SW 1271 (cell line): ENCODE measurements around the gene ZC2HC1C.
A peak's percentile ranks its signal among the peaks of the same experiment; 100 is the strongest.
"Not testable (repeated sequence)": the region's sequence is repeated elsewhere in the genome, so short reads cannot be mapped to it uniquely, and the experiment has no call there.

ENCODE experiments used
- DNase-seq, 2 experiments: peaks; one replicate each; lab custom pipeline; 2025; lab: John Stamatoyannopoulos, UW

The ZC2HC1C gene

DNA sequence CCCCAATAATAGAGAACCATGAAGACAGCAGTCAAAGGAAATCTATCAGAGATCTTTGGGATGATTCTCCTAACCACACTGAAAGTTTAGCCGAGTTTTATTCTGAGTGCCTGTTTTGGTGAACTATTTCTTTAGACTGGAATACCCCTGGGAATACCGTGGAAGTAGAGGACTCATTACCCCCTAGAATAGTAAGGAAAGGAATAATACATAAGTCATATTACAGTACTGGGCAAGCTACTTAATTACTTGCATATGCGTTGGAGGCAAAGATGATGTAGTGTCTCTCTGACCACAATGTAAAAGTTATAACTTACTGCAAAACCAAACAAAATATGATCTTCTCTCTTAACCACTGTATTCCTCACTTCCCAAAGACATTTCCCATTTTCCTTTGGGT lies 25.5 kb downstream of the ZC2HC1C start:
- no peak for DNase-seq

DNA sequence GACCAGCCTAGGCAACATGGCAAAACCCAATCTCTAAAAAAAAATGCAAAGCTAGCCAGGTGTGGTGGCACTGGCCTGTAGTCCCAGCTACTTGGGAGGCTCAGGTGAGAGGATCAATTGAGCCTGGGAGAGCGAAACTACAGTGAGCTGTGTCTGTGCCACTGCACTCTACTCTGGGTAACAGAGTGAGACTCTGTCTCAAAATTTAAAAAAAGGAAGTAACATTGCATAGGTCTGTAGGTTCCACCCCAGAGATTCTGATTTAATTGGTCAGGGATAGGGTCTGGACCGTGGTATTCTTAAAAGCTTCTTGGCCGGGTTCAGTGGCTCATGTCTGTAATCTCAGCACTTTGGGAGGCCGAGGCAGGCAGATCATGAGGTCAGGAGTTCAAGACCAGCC lies 26.2 kb downstream of the ZC2HC1C start:
- no peak for DNase-seq

DNA sequence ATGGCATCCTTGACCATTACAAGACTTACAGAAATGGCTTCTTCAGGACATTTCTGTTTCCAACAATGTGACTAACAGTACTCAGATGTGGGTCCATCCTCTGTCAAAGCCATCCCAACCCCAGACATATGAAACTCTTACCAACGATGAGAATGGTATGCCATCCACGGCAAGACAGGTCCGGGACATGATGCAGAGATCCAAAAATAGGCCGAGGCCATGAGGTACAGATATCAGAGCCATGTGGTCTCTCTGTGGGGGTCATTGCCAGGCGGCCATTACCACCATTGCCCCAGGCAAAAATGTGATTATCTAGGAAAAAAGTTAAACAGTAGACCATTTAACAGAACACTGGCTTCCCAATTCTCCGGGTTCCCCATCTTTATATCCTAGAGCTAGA lies 27.5 kb downstream of the ZC2HC1C start:
- no peak for DNase-seq

DNA sequence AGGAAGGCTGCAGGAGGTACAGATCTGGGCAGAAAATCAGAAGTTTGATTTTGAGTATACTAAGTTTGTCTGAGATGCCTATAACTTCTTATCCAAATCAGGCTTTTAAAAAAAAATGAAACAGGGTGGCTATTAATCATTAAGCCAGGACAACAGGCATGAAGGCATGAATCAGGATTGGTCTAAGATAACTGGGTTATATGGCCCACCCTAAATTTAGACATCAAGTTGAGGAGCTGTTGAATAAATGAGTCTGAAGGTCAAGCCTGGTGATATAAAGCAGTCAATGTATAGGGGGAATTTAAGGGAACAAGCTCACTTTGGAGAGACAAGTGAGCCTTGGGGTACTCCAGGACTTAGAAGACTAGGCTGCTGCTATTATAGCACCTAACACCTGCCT lies 28.8 kb downstream of the ZC2HC1C start:
- no peak for DNase-seq

DNA sequence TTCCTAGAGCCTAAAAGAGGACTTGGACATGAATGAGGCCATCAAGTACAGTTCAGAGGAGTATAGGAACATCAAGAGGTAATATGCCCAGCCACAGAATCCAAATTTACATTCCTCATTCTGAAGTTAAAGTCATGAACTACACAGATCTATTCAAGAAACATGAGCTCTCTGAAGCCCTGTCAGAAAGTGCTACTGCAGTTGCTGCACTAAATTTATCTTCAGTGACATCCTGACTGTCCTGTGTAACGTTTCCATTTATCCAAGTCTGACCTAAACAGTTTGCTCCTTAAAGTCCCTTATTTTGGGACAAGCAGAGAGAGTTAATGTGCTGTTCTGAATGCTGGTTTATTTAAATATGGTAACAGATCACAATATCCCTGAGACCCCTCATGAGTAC lies 29.2 kb downstream of the ZC2HC1C start:
- no peak for DNase-seq

DNA sequence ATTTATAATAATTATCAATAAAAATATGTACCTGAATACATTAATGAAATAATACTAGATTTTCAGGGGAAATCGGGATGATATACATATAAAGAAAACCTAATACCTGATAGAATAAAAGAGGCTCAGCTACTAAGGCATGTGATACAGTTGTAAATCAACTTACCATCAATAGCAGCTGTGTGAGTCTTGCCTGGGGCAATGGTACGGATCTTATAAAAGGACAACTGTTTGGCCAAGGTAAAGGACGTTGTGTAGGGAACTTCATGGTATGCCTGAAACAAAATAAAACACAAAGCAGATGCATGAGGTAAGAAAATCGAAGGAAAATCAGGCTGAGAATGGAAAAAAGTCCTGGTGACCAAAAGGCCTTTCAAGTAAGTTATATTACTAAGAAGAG lies 32.0 kb downstream of the ZC2HC1C start:
- no peak for DNase-seq

DNA sequence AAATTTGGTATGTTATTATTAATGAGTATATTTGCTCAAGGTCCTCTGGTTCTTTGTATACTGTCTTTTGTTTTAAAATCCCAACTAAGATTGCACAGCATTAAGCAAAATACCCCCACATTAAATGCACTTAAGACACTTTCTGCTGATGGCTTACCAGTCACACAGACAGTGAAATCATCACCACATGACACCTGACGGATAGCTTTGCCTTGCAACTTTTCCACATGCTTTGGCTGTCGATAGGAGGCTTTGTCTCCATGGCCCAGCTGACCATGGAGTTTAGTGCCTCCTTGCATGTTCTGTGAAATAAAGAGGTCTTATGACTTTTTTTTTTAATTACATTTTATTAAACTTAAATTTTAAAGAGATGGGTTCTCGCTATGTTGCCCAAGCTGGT lies 37.7 kb downstream of the ZC2HC1C start:
- DNase-seq: no peak

DNA sequence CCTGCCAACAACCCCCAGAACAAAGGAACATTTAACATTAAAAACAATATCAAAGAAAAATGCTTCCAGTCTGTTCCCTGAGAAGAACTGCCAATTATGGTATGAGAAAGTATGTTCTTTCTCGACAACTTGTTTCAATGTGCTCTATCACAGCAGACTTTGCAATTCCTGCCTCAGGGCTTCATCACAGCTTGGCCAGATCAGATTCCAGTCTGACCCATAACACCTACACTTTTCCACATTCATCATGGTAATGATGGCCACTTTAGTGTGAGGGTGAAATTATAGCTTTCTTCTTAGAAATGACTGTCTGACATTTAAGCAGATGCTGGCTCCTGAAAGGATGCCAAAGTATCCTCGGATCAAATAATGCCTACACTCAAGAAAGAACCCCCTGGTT lies 40.4 kb downstream of the ZC2HC1C start:
- no peak for DNase-seq

DNA sequence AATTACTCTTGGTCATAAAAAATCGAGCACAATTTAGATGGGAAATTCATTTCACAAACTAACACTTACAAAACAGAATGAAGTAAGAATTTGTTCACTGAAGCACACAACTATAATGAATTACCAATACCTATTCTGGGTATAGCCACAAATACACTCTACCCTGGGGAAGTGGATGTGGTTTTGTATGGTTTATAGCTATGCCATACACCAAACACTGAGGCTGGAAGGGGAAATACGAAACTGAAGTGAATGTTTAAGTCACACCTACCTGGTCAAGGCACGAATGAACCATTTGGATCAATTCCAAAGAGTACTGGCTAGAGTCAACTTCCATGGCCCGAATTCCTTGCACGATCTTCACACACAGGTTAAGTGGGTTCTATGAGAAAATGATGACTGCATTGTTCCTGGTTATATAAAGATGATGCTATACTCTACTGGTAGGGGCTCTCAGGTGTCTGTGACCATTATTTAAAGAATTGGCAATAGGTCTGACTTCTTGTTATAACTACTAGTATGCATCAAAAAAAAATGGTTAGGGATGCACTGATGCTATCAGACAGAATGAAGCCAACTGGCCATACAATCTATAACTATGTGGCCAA lies 44.6 kb downstream of the ZC2HC1C start:
- DNase-seq: no peak

DNA sequence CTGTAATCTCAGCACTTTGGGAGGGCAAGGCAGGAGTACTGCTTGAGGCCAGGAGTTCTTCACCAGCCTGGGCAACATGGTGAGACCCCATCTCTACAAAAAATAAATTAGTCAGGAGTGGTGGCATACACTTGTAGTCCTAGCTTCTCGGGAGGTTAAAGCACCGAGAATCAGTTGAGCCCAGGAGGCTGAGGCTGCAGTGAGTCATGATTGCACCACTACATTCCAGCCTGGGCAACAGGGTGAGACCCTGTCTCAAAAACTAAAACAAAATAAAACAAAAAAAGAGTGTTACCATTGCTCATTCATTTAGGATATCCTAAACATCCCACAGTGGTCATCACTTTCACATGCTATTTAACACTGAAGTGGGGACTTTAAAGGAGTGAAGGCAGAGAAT lies 49.6 kb downstream of the ZC2HC1C start:
- no peak for DNase-seq

DNA sequence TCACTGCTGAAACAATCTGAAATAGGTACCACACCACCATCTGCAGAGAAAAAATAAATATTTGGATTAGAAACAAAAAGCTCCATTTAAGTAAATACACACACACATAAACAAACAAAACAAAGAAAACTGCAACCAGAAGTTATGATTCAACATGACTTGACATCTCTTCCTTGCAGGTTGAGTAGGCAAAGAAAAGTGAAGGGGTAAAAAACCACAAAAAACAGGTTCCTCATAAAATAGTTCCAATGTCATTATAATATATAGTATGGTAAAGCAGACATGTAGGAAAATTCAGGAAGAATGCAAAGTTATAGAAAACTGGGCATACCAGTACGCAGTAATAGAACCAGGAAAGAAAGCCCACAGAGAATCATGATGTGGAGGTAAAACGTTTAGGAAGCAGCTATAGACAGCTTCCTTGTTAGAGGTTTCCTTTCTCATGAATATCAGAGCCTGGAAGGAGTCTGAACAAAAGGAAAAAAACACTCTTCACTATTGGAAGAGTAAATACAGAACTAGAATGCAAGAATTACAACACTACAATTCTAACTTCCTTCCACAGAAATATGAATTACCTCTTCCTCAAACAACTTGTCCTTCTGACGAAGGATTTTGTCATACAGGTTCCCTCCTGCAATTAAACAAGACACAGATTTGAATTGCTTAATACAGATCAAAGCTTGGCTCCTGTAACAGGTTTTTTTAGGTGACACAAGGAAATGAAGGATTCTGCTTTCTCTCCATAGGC lies 51.3 kb downstream of the ZC2HC1C start:
- no peak for DNase-seq

DNA sequence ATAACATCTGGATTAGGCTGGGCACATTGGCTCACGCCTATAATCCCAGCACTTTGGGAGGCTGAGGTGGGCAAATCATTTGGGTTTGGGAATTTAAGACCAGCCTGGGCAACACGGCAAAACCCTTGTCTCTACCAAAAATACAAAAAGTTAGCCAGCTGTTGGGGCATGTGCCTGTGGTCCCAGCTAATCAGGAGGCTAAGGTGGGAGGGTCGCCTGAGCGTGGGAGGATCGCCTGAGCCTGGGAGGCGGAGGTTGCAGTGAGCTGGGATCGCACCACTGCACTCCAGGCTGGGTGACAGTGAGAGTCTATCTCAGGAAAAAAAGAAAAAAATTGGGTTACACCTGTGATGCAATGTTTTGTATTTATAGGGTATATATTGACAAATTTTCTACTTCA lies 52.1 kb downstream of the ZC2HC1C start:
- no peak for DNase-seq

DNA sequence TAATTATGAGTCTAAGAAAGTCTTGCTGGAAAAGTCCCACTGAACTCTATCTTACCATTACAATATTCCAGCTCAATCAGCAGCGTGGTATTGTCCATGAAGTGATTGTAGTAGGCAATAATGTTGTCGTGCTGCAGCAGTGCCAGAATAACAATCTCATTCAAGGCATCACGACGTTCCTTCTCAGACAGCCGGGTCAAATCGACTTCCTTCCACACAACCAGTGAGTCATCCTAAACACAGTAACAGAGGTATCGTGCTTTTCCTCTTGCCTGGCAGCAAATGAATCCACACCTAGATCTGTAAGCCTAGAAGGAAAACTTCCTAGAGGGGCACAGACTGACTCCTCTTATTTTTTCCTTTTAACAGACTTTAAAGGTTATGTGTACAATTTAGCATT lies 54.5 kb downstream of the ZC2HC1C start:
- peak; percentile 43 to 84 for DNase-seq

DNA sequence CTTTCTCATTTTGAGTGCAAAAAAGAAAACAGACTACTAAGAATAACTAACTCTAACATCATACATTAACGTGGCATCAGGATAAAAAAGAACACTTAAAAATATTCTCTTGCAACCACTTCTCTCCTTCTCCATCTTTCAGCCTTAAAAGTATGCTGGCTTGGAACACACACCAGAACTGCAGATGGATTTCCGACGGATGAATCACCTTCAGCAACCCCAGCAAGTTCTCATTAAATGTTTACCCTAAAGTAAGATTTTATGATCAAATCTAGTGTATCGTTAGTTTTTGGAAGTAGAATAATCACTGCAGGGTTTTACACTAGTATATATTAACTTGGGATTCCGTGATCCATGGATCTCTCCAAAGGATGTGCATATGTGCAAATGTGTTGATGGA lies 56.2 kb downstream of the ZC2HC1C start:
- DNase-seq: peak in 1 of 2 experiments; percentile 49

DNA sequence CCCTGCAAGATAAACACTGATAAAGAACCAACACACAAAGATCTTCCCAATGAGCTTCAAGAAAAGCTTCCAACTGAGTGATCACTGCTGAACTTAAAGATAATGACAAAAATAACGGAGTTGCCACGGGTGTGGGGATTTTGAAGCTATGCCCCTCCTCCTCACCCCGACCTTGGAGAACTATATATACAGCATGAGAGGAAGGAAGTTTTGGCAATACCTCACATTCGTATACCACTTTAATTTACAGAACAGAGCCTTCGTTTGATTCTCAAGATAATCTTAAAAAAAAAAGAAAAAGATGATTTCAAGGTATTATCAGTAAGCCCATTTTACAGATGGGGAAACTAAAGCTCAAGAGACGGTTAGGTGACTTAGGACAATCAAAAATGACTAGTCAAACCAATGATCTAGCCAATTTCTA lies 56.7 kb downstream of the ZC2HC1C start:
- DNase-seq: peak in 1 of 2 experiments; percentile 46

DNA sequence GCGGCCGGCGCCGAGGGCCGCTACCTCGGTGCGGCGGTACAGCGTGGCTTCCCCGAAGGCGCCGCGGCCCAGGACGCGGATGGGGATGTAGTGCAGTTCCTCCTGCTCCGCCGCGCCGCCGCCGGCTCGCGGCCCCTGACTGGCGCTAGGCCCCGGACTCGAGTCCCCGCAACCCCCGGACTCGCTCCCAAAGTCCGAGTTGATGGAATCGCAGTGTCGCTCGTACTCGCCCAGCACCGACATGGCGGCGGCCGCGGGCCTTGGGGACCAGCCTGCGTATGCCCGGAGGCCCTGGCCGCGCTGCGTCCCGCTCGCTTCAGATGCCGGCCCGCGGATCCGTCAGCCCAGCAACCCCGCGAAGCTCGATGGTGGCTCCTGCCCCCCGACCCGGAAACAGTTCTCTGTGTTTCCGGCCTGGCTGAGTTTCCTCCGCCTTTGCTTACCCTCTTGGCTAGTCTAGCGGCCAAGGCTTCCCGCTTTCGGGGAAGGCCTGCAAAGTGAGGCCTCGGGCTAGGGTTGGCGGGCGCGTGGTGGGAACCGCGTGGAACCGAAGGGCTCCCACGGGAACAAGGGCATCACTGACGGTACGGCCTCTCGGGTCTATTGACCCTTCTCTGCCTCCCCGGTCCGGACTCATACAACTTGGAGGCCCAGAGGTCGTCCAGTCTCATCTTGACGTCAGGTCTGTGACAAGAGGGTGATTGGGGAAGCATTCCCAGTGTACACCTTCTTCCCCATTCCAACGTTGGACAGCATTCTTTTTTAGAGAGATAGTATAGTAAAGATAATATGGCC lies 57.4 kb downstream of the ZC2HC1C start, which contains the start of gene NEK9:
Gene NEK9, minus strand, starts transcription at position 370 of the 795 bp plus-strand sequence. Its CDS starts 127 bp downstream, at position 243.
- peak; percentile 81 to 89 for DNase-seq

DNA sequence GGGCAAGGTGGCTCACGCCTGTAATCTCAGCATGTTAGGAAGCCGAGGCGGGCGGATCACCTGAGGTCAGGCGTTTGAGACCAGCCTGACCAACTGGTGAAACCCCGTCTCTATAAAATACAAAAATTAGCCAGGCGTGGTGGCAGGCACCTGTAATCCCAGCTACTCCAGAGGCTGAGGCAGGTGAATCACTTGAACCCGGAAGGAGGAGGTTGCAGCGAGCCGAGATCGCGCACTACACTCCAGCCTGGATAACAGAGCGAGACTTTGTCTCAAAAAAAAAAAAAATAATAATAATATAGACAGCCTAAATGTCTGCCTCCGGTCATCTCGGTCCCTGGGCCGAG lies 58.0 kb downstream of the ZC2HC1C start:
- DNase-seq: not testable (repeated sequence)

DNA sequence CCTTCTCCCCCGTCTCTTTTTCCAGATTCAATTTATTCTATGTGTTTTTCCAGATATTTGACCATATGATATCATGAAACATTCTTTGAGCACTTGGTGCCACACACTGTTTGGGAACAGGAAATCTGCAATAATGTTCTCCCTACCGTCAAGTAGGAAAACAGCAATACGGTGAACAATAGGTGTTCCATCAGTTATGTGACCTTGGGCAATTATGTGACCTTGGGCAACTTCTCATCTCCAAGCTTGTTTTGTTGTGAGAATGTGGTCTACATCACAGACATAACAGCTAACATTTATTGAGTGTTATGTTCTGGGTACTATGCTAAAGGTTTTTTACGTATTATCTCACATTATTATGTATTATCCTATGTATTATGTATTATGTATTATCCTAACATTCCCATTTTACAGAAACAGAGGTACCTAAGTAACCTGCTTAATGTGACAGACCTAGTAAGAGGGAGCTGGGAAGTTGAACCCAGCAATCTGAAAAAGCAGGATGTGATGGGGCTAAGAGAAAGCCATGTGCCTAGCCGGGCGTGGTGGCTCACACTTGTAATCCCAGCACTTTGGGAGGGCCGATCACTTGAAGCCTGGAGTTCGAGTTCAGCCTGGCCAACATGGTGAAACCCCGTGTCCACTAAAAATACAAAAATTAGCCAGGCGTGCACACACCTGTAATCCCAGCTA lies 58.6 kb downstream of the ZC2HC1C start:
- DNase-seq: no peak

DNA sequence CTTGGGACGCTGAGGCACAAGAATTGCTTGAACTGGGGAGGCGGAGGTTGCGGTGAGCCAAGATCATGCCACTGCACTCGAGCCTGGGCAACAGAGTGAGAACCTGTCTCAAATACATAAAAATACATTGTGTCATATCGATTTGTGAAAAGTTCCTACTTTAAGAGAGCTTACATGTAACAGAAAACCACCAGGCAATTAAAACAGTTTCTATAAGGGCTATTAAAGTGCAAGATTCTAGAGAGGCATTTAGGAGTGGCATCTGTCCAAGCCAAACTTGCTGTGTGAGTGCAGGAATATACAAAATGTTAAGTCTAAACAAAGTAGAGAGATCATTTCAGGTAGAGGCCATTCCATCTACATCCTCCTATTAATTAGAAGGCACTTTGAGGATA lies 59.2 kb downstream of the ZC2HC1C start:
- DNase-seq: no peak
